PFSK-1 (cell line): ENCODE measurements around the gene SMIM10L2A.

Experiments used
- FOXP2 ChIP-seq: optimal IDR thresholded peaks from 2 replicates; pipeline ENCODE3; 2011; ENCODE audit warnings: borderline replicate concordance, control low read depth, inconsistent platforms; ENCODE audit not compliant: insufficient read depth; ENCODE audit errors: extremely low read length, extremely low read depth
- POLR2AphosphoS5 ChIP-seq: IDR thresholded peaks from 2 replicates; pipeline ENCODE4 v1.6.1; 2012; ENCODE audit warnings: low read depth, mild to moderate bottlenecking, control low read depth, low read length, moderate library complexity
- REST ChIP-seq, 2 experiments: IDR thresholded peaks; 2 replicates each; pipeline versions ENCODE4 v1.6.1 to v1.8.0; 2011 to 2012; ENCODE audit warnings: low read depth in 2 of 2, low read length in 2 of 2, control low read depth in 1 of 2, inconsistent platforms in 1 of 2, mild to moderate bottlenecking in 1 of 2, moderate library complexity in 1 of 2; ENCODE audit not compliant: insufficient read depth in 1 of 2
- SIN3A ChIP-seq: IDR thresholded peaks from 2 replicates; pipeline ENCODE4 v1.6.1; 2012; ENCODE audit warnings: mild to moderate bottlenecking, low read length, moderate library complexity, borderline replicate concordance; ENCODE audit not compliant: insufficient read depth
- TAF1 ChIP-seq: IDR thresholded peaks from 2 replicates; pipeline ENCODE4 v1.6.1; 2012; ENCODE audit warnings: low read length, control low read depth, borderline replicate concordance; ENCODE audit not compliant: insufficient read depth

Gene SMIM10L2A

GRCh38 chrX:135395064-135395463 is 26.7 kb upstream of the SMIM10L2A start:
- TF ChIP-seq REST (IDR thresholded peaks at IDR 0.05; ENCODE audit: insufficient read depth in 1 of 2, low read depth in 2 of 2, low read length in 2 of 2) (no peak), TAF1 (no peak), POLR2AphosphoS5 (no peak), SIN3A (no peak), FOXP2 (no peak)

DNA sequence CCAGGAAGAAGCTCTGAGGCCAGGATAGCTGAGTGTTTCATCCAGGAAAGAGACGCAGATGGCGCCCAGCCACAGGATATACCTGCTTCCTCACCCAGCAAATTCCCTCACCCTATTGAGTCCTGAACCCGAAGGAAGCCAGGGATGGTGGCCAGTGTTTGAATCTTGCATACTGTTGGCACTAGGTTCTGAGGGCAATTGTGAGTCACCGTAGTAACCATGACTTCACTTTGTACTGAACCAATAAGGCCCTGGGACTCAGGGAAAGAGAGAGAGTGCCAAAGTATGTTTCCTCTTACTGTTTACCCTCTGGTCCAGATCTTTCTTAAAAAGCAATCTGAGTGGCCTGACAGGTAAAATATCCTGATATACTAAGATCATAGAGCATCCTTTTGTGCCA is 25.6 kb upstream of the SMIM10L2A start:
- TF ChIP-seq FOXP2 (no peak), SIN3A (no peak), REST (IDR thresholded peaks at IDR 0.05; ENCODE audit: insufficient read depth in 1 of 2, low read depth in 2 of 2, low read length in 2 of 2) (no peak), POLR2AphosphoS5 (no peak), TAF1 (no peak)

DNA sequence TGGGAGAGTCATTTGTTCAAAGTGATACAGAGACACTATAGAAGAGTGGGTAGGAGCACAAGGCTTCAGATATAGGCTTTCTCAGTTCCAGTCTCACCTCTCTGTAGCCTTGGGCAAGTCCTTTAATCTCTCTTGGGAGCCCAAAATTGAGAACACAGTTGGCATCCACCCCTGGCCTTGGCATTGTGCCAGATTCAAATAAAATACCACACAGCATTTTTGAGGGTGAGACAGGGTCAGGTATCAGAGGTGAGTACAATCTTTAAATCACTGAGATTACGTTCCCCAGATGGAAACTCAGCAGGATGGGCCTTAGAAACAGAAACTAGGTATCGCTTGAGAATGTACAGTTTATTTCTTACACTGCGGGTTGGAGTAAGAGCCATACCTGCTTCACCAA is 25.2 kb upstream of the SMIM10L2A start:
- no peak for TF ChIP-seq FOXP2
- TF ChIP-seq REST (IDR thresholded peaks at IDR 0.05; ENCODE audit: insufficient read depth in 1 of 2, low read depth in 2 of 2, low read length in 2 of 2) = no peak
- no peak for TF ChIP-seq POLR2AphosphoS5
- no peak for TF ChIP-seq TAF1
- TF ChIP-seq SIN3A = no peak

- TF ChIP-seq SIN3A = no peak
- no peak for TF ChIP-seq REST (IDR thresholded peaks at IDR 0.05; ENCODE audit: insufficient read depth in 1 of 2, low read depth in 2 of 2, low read length in 2 of 2)
- no peak for TF ChIP-seq TAF1
- TF ChIP-seq POLR2AphosphoS5 = no peak
- no peak for TF ChIP-seq FOXP2
Measured at GRCh38 chrX:135397652-135398051, 24.1 kb upstream of the SMIM10L2A start.

- no peak for TF ChIP-seq POLR2AphosphoS5
- TF ChIP-seq TAF1 = no peak
- TF ChIP-seq REST (IDR thresholded peaks at IDR 0.05; ENCODE audit: insufficient read depth in 1 of 2, low read depth in 2 of 2, low read length in 2 of 2) = no peak
- no peak for TF ChIP-seq SIN3A
- TF ChIP-seq FOXP2 = no peak
Measured at GRCh38 chrX:135403374-135403773, 18.4 kb upstream of the SMIM10L2A start.
